NCI-H2196 (cell line): ENCODE data around the gene ZNF487.
"Not testable (repeated sequence)": the region's sequence is repeated elsewhere in the genome, so short reads cannot be mapped to it uniquely, and the experiment has no call there.

Experiments
- DNase-seq: peaks from one replicate; lab custom pipeline; 2025; ENCODE audit not compliant: unreplicated experiment; lab: John Stamatoyannopoulos, UW

ZNF487 gene

DNA sequence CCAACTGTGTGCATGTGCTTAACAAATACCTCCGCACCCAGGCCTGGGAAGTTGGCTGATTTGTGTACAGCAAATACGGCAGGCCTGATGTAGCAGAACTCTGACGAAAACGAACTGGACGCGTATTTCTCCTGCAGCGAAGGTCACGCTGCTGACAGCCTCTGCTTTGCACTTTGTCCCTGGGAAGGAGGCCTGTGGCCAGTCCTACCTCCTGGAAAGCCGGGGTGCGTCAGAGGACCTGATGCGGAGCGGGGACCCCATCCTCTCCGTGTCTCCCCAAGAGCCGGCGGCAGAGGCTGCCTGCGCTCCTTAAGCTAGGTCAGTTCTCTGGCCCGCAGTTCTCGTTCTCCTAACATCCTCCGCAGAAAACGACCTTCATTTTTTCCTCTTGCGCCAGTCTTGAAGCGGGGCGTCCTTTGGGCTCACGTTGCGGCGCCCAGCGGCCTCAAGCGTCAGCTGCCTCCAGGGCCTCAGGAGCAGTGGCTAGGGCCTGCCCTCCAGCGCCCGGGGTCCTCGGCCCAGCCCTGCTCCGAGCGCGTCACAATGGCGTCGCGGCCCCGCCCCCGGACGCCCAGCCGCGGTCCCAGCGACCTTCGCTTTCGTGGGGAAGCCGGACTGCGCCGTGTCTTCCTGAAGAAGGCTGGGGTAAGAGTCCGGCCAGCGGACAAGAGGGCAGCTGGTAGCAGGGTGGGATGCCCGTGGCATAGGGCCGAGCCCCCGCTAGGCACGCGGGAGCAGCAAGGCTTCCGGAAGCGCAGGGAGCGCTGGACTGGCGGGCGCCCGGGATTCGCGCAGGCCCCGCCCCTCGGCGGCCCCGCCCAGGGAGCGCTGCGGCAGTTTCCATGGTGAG lies at the start of gene ZNF487:
ZNF487 (plus strand) TSS at position 821 of the 850 bp plus-strand sequence. CDS start 38,703 bp downstream, outside the sequence.
- peak; percentile 64 for DNase-seq

DNA sequence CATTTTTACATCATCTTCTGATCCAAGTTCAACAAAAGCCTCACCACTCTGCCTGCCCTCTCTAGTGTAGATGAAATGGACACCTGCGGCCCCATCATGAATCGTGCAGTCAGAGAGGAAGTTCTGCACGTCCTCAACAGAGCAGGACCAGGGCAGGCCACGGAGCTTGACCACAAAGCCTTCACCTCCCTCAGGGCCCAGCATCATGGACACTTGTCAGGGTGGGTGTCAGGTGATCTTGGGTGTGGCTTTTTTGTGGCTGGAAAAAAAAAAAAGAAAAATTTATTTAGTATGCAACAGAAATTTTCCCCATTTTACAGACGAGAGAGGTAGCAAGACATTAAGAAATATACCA lies 49.3 kb upstream of the ZNF487 start:
- no peak for DNase-seq

DNA sequence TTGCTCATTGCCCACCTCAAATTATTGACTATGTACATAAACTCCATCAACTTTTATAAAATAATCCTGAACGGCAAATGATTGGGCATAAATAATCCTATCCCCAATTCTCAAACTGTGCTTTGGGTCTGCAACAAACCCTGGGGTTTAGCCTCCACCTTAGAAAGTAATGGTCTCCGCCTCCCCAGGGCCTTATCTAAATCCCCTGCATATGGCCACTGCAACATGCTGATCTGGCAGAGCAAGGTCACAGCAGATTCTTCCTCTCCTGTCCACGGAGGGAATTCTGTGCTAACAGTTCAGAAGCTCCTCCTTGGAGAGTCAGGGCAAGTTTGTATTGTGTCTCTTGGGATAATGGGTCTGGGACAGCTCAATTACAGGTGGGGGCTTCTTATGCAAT lies 47.0 kb upstream of the ZNF487 start:
- no peak for DNase-seq

DNA sequence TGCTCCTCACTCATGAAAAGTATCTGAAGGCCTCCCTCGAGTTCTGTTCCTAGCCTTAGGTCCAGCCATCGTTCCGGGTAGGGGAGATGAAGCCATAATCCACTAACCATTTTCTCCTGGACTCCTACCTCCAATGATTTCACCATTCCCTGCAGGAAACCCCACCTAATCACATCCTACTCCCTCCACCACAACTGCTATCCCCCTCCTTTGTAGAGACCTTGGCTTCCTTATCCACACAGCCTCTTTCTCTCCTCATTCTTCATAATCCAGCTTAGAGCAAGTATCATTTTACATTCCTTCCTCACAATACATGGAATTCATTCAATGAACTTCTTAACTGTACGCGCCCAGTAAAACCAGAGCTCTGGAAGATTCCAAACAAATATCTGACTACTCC lies 46.6 kb upstream of the ZNF487 start:
- DNase-seq: no peak

DNA sequence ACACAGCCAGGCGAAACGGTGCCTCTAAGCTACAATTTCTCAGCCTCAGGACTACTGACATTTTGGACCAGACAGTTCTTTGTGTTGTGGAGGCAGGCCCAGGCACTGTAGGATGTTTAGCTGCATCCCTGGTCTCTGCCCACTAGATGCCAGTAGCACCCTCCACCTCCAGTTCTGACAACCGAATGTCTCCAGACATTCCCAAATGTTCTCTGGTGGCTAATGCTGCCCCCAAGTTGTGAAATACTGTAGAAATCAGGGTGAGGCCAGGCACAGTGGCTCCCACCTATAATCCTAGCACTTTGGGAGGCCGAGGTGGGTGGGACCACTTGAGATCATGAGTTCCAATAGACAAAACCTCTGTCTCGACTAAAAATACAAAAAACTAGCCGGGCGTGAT lies 46.2 kb upstream of the ZNF487 start:
- DNase-seq: no peak

DNA sequence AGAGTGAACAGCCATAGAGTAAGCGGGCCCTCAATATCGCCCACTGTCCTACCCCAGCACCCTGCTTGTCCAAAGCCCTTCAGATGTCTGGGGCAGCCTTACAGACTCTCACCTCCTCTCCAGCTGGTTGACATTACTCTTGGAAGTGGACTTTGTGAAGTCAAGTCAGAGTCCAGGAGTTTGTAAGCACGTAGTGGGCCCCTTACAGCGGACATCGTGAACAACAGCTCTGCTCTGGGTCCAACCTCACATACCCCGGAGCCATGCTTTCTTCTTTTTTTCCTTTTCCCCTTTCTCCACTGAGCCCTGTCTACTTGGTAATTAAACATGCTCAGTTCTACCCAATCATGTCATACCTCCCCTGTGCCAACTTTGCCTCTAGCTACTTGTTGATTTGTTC lies 45.4 kb upstream of the ZNF487 start:
- no peak for DNase-seq

DNA sequence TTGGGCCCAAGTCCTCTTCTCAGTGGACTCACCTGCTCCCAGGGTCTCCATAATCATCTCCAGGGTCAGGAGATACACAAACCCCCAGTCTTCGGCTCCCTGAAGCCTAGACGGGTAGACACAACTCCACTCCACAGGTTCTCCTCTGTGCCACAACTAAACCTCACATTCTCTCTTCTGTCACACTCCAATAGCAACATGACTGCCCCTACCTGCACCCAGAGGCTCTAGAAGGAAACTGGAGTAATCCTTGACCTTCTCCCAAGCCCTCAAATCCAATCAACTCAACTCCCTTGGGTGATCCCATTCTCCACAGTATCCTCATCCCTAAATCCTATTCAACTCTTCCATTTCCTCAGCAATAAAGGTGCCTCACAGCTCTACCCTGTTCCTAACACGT lies 44.2 kb upstream of the ZNF487 start:
- no peak for DNase-seq

DNA sequence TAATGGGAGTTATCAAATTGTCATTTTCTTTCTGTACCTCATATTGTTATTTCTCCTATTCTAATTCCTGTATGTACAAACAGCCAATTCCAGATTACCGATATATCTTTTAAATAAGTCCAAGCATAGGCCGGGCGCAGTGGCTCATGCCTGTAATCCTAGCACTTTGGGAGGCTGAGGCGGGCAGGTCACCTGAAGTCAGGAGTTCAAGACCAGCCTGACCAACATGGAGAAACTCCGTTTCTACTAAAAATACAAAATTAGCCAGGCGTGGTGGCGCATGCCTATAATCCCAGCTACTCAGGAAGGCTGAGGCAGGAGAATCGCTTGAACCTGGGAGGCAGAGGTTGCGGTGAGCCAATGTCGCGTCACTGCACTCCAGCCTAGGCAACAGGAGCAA lies 43.7 kb upstream of the ZNF487 start:
- not testable (repeated sequence) for DNase-seq

DNA sequence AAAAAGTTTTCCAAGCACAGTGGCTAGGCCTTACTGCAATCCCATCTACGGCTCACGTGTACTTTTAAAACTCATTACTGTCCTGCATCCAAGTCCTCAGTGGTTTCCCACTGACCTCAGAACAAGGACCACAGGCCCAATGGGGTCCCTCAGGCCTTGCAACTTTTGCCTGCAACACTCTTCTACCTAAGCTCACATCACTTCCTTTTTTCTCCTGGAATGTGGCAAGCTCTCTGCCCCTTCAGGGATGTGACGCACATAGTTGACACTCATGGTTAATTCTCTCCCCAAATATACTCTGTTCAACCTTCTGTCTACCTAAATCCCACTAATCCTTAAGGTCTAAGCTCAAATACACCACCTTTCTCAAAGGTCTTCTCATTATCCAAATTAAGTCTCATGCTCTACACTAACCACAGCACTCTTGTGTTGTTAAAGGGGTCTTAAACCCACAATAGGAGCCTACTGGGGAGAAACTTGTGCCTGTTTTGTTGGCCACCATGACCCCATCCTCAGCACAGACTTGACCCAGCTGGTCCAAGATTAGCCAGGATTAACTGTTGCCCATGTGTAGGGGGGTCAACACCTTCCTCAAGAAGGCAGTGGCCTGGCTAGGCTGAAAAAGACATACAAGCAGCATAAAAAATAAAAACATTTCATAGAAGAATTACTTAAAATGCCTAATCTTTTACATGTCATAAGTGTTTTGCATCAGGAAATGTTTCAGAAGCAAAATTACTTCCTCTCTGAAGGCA lies 43.1 kb upstream of the ZNF487 start:
- DNase-seq: no peak

DNA sequence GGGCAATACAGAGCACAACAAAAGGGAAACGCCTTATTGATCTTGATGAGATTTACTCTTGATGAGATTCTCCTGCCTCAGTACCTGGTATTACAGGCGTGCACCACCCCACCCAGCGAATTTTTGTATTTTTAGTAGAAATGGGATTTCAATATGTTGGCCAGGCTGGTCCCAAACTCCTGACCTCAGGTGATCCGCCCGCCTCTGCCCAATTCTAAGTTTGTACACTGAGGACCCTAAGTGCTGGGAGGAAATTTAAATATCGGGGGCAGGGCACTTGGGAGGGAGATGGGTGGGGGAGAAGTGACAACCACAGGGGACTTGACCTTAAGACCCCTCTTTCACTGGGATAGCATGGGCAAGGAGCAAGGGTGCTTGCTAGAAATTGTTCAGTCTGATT lies 42.0 kb upstream of the ZNF487 start:
- no peak for DNase-seq

DNA sequence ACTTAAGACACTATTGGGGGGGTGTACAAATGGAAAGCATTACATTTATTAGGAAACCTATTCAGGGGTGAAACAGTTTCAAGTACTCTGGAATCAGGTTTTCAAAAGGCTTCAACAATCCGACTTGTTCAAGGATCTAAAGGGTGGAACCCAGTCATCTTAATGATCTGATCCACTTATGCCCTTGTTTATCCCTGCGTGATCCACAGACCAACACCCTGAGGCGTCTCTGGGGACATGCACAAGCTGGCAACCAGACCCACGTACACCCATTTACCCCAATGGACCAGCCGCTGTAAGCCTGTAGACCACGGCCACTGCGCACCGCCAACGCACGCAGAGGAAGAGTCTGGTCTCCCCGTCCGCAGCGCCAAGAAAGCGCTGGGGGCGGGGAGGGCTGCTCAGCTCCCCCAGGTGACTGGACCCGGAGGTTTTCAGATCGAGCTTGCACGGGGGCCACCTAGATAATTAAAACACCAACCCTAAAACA lies 41.3 kb upstream of the ZNF487 start:
- no peak for DNase-seq

DNA sequence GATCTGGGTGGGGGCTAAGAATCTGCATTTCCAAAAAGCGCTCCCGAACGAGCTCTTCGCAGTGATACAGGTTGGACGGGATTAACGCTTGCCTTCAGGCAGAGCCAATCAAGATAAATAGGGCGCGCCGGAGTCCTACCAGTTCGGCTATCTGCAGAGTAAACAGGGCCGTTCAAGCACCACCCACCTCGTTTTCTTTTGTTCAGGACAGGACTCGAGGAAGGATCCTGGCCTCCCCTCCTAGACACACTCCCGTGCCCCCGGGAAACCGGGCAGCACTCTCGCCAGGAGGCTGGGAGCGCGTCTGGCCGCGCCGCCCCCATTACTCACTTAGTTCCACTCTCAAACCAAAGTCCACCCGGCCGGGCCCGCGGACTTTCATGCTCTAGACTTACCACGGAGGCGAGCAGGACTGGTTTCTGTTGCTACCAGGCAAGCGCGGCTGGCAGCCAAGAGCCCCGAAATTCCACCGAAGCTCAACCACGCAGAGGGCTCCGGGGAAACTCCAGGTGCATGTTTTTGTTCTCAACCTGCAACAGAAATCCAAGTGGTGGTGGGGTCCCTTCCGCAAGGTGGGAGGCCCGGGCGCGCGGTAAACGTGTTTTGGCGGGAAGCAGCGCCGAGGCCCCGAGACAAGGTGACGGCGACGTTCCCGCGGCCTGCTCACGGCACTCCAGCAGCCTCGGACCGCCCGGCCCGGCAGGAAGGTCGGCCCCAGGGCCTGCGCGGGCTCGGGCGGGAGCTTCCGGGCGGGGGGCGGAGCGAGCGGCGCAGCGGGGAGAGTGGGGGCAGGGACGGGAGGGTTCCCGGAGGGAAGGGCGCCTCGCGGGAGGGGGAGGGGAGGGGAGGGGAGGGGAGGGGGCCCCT lies 40.6 kb upstream of the ZNF487 start:
- DNase-seq: peak; percentile 58

DNA sequence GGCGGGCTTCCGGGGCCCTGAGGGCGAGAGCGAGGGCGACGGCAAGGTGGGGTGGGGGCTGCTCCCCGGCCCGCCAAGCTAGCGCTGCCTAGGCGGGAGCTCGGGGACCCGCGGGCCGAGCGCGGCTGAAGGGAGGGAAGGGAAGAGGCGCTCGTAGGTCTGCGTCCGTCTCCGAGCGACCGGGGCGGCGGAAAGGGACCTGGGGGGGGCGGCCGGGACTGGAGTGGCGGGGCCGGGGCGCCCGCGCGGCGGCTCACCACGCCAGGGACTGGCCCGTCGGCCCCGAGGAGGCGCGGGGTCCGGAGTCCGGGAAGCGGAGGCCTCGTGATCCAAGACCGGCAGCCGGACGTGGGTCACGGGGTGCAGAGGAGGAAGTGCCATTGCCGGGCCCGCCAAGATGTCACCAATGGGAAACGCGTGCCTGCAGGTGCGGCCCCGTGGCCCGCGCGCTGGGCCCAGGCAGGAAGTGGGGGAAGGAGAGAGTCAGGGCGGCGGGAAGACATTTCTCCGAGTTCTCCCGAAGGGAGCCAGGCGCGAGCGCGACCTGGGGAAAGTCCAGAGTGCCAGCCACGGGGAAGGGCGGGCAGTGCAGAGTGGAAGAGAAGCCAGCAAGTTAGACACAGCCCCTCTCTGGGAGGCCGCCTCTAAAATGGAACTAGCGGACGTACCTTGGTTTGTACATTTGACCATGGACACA lies 39.8 kb upstream of the ZNF487 start:
- DNase-seq: peak; percentile 76

DNA sequence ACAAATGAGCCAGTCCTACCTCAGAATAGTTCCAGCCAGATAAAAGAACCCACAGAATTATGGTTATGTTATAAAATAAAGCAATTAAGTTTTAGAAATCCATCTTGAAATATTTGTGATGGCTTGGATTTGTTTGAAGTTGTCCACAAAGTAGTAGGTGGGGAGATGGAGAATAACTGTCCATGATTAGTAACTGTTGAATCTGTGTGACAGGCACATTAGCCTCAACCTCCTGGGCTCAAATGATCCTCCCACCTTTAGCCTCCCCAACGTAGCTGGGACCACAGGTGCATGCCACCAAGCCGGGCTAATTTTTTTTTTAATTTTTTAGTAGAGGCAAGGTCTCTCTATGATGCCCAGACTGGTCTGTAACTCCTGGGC lies 38.0 kb upstream of the ZNF487 start:
- DNase-seq: no peak

DNA sequence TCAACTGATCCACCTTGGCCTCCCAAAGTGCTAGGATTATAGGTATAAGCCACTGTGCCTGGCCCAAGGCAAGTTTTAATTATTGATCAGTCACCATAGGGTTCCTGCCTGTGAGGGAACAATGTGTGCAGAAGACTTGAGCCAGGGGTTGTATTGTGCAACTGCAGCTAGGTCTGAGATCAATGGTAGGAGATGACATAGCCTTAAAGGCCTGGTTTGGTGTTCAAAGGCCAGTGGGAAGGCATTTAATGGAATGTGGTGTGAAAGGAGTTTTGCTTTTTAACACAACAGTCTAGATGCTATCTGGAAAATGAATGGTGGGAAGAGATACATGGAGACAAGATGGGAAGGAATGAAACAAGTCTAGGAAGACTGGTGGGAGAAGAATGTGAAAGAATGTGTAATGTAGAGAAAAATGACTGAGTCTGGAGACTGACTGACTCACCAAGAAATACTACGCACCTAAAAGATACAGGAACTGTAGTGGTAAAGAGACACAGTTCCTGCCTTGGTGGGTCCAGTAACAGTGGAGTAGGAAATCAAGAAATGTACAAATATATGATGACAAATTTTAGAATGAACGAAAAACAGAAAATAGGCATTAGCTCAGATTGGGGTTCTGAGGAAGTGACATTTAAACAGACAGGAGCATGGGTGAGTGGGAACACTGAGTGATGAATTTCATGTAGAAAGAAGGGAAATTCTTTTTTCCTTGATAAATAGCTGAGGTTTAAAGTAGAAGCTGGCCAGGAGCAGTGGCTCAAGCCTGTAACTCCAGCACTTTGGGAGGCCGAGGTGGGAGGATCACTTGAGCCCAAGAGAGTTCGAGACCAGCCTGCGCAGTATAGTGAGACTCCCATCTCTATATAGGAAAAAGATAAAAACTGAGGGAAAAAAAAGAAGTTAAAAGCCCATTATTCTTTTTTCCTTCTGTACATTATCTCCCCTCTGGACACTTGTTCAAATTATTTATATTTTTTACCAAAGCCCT lies 37.3 kb upstream of the ZNF487 start:
- no peak for DNase-seq

DNA sequence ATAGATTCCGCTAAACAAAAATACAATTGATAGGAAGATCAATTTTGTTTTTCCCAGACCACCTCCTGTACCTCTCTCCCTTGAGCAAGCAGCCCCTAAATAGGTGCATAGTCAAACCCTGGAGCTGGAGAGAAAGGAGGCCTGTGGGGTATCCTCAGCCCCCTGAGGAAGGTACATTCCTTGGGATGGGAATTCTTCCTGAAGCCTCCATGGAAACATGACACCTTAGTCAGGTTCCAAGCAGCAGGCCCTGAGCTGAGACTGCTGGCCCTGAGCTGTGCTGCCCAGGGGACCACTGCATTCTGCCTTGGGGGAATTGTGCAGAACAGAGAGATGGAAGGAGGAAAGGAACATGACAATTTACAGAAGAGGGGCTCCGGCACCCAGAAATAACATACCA lies 35.3 kb upstream of the ZNF487 start:
- DNase-seq: no peak

DNA sequence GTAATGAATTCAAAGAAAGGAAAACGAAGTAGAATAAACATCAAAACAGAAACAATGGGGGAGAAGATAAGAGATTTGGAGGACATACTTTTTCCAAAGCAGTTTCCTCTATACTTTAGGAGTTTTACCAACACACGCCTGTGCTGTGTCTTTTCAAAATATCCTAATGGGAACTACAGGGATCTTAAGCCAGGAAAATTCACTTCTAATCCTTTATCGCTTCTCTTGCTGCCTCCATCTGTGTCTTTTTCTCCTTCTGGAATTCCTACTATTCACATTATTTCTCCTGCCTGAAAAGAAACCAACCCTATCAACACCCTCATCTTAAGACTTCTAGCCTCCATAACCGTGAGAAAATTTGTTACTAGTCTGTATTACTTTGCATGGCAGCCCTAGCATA lies 34.7 kb upstream of the ZNF487 start:
- DNase-seq: no peak

DNA sequence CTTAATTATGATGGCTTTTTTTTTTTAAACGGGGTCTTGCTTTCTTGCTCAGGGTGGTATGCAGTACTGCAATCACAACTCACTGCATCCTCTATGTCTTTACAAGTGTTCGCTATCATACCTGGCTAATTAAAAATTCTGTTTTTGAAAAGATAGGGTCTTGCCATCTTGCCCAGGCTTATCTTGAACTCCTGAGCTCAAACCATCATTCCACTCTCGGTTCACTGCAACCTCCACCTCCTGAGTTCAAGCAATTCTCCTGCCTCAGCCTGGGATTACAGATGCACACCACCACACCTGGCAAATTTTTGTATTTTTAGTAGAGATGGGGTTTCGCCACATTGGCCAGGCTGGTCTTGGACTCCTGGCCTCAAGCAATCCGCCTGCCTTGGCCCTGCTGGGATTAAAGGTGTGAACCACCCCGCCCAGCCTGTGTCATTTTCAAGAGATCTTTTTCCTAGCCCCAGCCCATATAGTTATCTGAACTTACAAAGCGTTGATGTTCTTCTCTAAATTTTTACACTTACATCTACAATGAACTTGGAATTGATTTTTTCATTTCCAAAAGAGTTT lies 33.9 kb upstream of the ZNF487 start:
- DNase-seq: no peak
